ENCODE results near the gene ZNF789. TPM values are rescaled to one million over a fixed set of nuclear protein-coding genes. Genes with fewer than 3 reads are reported as not detected.
A peak's percentile ranks its signal among the peaks of the same experiment; 100 is the strongest.

Gene ZNF789
- polyA plus RNA-seq, 1 of the 3 experiments (the other 2 are of a cell fraction): 27.7 TPM

GRCh38 chr7:99521399-99521798 is 48.7 kb downstream of the ZNF789 start (continued):
- no peak for TF ChIP-seq CHD2 (IDR thresholded peaks at IDR 0.05; ENCODE audit: low read length, partially characterized antibody)
- no peak for TF ChIP-seq USF1 (IDR thresholded peaks at IDR 0.05; ENCODE audit: borderline replicate concordance, low read depth)
- no peak for TF ChIP-seq EZH2phosphoT487 (IDR thresholded peaks at IDR 0.05; ENCODE audit: borderline replicate concordance, low read depth)
- TF ChIP-seq MXI1 (IDR thresholded peaks at IDR 0.05; ENCODE audit: low read depth, low read length): no peak

GRCh38 chr7:99525713-99526440 is 53.2 kb downstream of the ZNF789 start:
- no peaks in the 10 kb centered on the region for H3K4me1 ChIP-seq (ENCODE audit: control insufficient read depth in 1 of 2, insufficient read depth in 2 of 2, low read depth in 1 of 2, low read length in 1 of 2)
- no peak overlapping the region for H3K4me3 ChIP-seq (ENCODE audit: low read depth in 2 of 2, low read length in 1 of 2)
- no peaks in the 10 kb centered on the region for H3K27me3 ChIP-seq (ENCODE audit: insufficient read depth)
- H3K79me2 ChIP-seq (ENCODE audit: insufficient read depth): peaks cover 16% of the 10 kb centered on the region; the same call in 1 of the 2 replicates
- peaks cover 35 to 79% of the 10 kb centered on the region in 2 experiments for H3K36me3 ChIP-seq (replicated peaks in 1 of 2; ENCODE audit: control insufficient read depth in 1 of 2, insufficient read depth in 2 of 2, low read length in 1 of 2)
- no peak for TF ChIP-seq MXI1 (IDR thresholded peaks at IDR 0.05; ENCODE audit: low read depth, low read length)
- peak; percentile 69 for TF ChIP-seq RAD21 (IDR thresholded peaks at IDR 0.05; ENCODE audit: low read length)
- peak; percentile 58 for TF ChIP-seq CTCF (IDR thresholded peaks at IDR 0.05)
- TF ChIP-seq SMC3 (IDR thresholded peaks at IDR 0.05; ENCODE audit: low read depth, low read length): peak; percentile 34
- no peak overlapping the region for H3K27ac ChIP-seq (ENCODE audit: low read depth in 2 of 2, low read length in 1 of 2)
- 93% methylated on average over 21 of the region's 21 CpGs for WGBS (ENCODE audit: low lambda C conversion rate)
- H3K9me3 ChIP-seq: peaks cover 7% of the 10 kb centered on the region
- ChIA-PET POLR2A (no interaction called here), CTCF (interaction anchor here (0.6 to 1.6 kb wide), 9 partner anchors 8 to 393 kb away, joined by 3 to 8 read pairs (median 4); partner anchors contain the start of gene ZSCAN25)
- H2AFZ ChIP-seq (ENCODE audit: low read depth): no peak overlapping the region
- no peak overlapping the region for H3K4me2 ChIP-seq
- no peak overlapping the region for H3K9ac ChIP-seq
- H3K9me2 ChIP-seq: no peaks in the 10 kb centered on the region
- no peak for DNase-seq
- H3F3A ChIP-seq (replicated peaks; ENCODE audit: insufficient read depth): no peaks in the 10 kb centered on the region
- H4K20me1 ChIP-seq (ENCODE audit: insufficient read depth): no peaks in the 10 kb centered on the region

GRCh38 chr7:99531354-99531765 is 58.7 kb downstream of the ZNF789 start:
- peaks cover 10% of the 10 kb centered on the region; the same call in 1 of the 2 replicates for H3K79me2 ChIP-seq (ENCODE audit: insufficient read depth)
- WGBS (ENCODE audit: low lambda C conversion rate): 96% methylated on average over 12 of the region's 12 CpGs
- H3F3A ChIP-seq (replicated peaks; ENCODE audit: insufficient read depth): no peaks in the 10 kb centered on the region
- H4K20me1 ChIP-seq (ENCODE audit: insufficient read depth): no peaks in the 10 kb centered on the region
- peaks cover 37 to 77% of the 10 kb centered on the region in 2 experiments for H3K36me3 ChIP-seq (replicated peaks in 1 of 2; ENCODE audit: control insufficient read depth in 1 of 2, insufficient read depth in 2 of 2, low read length in 1 of 2)
- no peak for DNase-seq
- H3K9ac ChIP-seq: no peak overlapping the region
- no peak overlapping the region for H3K4me2 ChIP-seq
- H2AFZ ChIP-seq (ENCODE audit: low read depth): no peak overlapping the region
- ChIA-PET POLR2A (no interaction called here), CTCF (interaction anchor here (0.9 kb wide), 1 partner anchor 20 kb away, joined by 3 read pairs; no protein-coding TSS in a partner anchor)
- peak overlapping the region in 1 of 2 experiments; percentile 17; a peak in 1 of 4 replicates for H3K4me3 ChIP-seq (ENCODE audit: low read depth in 2 of 2, low read length in 1 of 2)
- no peaks in the 10 kb centered on the region for H3K4me1 ChIP-seq (ENCODE audit: control insufficient read depth in 1 of 2, insufficient read depth in 2 of 2, low read depth in 1 of 2, low read length in 1 of 2)
- TF ChIP-seq POLR2AphosphoS5 (IDR thresholded peaks at IDR 0.05; ENCODE audit: low read depth, low read length): no peak
- no peak for TF ChIP-seq USF2 (IDR thresholded peaks at IDR 0.05; ENCODE audit: borderline replicate concordance, low read depth, low read length)
- TF ChIP-seq TCF12 (IDR thresholded peaks at IDR 0.05): peak; percentile 21; the same call in 1 of the 2 replicates
- no peak for TF ChIP-seq ZBTB33 (IDR thresholded peaks at IDR 0.05; ENCODE audit: borderline replicate concordance, low read depth)
- TF ChIP-seq USF1 (IDR thresholded peaks at IDR 0.05; ENCODE audit: borderline replicate concordance, low read depth): no peak
- H3K9me3 ChIP-seq: peaks cover 27% of the 10 kb centered on the region
- H3K27me3 ChIP-seq (ENCODE audit: insufficient read depth): no peaks in the 10 kb centered on the region
- no peaks in the 10 kb centered on the region for H3K9me2 ChIP-seq
- H3K27ac ChIP-seq (ENCODE audit: low read depth in 2 of 2, low read length in 1 of 2): no peak overlapping the region
